NCI-H226 (cell line): ENCODE data around the gene CNDP1.
"Not testable (repeated sequence)": the region's sequence is repeated elsewhere in the genome, so short reads cannot be mapped to it uniquely, and the experiment has no call there.

ENCODE experiments used
- DNase-seq: peaks from one replicate; pipeline ENCODE4 v3.0.0-alpha.2; 2015

CNDP1 gene, protein sequence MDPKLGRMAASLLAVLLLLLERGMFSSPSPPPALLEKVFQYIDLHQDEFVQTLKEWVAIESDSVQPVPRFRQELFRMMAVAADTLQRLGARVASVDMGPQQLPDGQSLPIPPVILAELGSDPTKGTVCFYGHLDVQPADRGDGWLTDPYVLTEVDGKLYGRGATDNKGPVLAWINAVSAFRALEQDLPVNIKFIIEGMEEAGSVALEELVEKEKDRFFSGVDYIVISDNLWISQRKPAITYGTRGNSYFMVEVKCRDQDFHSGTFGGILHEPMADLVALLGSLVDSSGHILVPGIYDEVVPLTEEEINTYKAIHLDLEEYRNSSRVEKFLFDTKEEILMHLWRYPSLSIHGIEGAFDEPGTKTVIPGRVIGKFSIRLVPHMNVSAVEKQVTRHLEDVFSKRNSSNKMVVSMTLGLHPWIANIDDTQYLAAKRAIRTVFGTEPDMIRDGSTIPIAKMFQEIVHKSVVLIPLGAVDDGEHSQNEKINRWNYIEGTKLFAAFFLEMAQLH

DNA sequence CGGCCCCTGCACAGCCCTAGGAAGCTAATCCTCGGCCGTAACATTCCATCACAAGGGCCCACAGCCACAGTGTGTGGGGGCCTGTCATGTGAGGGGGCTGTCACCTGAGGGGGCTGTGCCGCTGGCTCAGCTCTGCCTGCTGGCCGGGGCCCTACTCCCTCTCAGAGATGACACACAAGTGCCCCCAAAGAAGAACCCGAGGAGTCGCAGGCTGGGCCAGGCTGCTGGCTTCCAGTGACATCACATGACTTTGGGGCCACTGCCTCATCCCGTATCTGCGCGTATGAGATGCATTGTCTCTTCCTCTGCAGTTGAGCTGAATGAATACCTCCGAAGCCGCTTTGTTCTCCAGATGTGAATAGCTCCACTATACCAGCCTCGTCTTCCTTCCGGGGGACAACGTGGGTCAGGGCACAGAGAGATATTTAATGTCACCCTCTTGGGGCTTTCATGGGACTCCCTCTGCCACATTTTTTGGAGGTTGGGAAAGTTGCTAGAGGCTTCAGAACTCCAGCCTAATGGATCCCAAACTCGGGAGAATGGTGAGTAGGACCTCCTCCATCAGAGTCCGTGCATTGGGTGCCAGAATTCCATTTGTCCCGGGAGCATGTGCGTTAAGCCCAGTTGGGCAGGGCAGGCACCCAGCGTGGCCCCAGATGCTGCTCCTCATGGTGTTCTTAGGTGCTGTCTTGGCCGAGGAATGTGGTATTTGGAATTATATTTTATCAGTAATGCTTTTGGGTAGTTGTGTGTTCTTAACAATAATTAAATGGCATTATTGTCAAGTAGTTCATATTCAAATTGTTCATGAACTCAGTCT is at the start of gene CNDP1:
Gene CNDP1, plus strand, starts transcription at position 351 of the 820 bp plus-strand sequence. Its CDS starts 168 bp downstream, at position 519.
- DNase-seq: no peak

DNA sequence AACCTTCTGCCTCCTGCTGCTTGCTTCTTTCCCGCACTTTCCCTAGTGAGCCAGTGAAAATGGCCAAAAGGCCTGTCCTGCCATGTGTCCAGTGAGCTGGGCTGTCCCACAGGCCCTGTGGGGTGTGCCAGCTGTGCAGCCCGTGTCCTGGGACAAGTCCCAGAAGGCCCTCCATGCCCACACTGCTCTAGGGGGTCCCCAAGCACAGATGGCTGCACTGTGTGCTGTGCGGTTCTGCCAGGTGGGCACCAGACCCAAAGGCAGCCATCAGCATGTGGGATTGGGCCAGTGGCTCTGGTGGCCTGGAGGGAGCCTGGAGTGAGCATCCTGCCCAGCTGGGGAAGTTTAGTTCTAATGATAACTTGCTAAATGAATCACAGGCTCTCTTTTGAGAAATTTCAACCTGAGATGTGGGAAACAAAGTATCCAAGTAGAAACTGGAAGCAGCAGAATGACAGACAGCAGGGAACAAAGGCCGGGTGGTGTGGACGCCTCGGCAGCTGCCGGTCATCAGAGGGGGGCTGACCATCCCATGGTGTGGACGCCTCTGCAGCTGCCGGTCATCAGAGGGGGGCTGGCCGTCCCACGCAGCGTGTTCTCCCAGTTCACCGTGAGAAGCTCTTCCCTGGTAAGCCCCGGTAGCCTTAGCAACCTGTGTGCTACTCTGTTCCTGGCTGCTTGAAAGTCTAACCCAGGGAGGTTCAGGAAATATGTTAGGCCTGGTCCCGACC is 48.0 kb upstream of the CNDP1 start:
- no peak for DNase-seq

DNA sequence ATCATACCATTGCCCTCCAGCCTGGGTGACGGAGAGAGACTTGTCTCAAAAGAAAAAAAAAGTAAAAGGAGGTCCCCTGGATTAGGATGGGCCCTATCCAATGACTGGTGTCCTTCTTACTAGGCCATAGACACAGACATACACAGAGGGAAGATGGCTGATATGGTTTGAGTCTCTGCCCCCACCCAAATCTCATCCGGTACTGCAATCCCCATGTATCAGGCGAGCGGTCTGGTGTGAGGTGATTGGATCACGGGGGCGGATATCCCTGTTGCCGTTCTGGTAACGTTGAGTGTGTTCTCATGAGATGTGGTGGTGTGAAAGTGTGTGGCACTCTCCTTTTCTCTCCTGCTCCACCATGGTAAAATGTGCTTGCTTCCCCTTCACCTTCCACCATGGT is 45.9 kb upstream of the CNDP1 start:
- no peak for DNase-seq

DNA sequence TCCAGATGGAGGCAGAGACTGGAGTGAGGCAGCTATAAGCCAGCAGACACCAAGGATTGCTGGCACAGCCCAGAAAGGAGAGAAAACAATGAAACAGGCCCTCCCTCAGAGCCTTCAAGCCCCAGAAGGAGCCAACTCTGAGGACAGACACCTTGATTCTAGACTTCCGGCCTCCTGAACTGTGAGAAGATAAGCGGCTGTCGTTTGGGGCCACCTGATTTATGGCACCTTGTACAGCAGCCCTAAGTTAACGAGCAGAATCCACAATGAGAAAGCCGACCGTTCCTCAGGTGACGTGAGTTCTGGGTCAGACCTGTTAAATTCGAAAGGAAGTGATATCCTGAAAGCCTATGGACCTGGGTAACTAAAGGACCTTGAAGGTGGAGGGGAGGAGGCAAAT is 45.4 kb upstream of the CNDP1 start:
- DNase-seq: no peak

DNA sequence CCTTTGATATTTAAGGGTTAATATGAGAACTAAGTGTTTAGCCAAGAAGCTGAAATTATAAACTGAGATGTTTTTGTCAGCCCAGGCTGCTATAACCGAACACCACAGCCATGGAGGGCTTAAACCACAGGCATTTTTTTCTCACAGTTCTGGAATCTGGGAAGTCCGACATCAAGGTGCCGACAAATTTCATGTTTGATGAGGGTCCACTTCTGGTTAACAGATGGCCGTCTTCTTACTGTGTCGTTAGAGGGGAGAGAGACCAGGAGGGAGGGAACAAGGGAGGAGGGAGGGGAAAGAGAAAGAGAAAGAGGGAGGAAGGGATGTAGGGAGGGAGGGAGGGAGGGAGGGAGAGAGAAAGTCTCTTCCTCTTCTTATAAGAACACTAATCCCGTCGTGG is 44.6 kb upstream of the CNDP1 start:
- DNase-seq: no peak

DNA sequence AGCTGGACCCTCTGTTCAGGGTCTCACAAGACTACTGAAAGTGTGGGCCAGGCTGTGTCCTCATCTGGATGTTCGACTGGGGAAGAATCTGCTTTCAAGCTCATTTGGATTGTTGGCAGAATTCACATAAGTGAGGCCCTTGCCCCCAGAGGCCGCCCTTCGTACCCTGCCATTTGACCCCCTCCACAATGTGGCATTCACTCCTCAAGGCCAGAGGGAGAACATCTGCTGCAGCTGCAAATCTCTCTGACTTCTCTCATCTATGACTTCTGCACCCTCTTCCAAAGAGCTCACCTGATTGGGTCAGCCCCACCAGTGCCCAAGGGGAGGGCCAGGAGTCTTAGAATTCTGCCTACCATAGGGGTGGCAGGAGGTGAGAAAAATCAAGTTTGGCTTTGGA is 42.0 kb upstream of the CNDP1 start:
- DNase-seq: no peak

DNA sequence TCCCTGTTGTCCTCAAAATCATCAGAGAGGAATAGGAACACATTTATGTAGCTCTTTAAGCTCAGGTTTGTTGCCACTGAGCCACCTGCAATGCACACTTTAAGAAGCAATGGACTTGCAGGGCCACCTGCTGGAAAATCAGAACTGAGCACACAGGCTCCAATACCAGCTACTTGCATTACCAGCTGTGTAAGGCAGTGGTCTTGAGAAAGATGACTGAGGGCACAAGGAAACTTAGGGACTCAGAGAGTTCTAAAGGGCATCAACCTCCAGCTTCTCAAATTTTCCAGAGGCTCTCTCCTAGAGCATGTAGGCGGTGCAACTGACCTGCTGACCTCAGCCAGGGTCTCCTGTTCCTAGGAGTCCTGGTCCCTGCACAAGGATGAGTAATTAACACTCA is 40.6 kb upstream of the CNDP1 start:
- DNase-seq: peak; percentile 3

DNA sequence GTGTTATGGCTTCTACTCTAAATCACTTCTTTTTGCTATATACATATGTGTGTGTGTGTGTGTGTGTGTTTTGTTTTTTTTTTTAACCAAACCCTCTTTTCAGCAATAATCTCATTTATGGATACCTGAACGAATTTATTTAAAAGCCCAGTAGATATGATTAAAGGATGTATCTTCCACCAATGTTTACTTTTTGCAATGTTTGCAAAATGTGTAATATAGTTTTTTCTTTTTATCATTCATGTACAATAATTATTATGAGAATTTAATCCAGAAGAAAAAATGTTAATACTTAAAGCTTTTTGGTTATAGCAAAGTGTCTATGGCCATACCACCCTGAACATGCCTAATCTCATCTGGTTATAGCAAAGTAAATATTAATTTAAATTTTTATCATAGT is 39.8 kb upstream of the CNDP1 start:
- DNase-seq: no peak

DNA sequence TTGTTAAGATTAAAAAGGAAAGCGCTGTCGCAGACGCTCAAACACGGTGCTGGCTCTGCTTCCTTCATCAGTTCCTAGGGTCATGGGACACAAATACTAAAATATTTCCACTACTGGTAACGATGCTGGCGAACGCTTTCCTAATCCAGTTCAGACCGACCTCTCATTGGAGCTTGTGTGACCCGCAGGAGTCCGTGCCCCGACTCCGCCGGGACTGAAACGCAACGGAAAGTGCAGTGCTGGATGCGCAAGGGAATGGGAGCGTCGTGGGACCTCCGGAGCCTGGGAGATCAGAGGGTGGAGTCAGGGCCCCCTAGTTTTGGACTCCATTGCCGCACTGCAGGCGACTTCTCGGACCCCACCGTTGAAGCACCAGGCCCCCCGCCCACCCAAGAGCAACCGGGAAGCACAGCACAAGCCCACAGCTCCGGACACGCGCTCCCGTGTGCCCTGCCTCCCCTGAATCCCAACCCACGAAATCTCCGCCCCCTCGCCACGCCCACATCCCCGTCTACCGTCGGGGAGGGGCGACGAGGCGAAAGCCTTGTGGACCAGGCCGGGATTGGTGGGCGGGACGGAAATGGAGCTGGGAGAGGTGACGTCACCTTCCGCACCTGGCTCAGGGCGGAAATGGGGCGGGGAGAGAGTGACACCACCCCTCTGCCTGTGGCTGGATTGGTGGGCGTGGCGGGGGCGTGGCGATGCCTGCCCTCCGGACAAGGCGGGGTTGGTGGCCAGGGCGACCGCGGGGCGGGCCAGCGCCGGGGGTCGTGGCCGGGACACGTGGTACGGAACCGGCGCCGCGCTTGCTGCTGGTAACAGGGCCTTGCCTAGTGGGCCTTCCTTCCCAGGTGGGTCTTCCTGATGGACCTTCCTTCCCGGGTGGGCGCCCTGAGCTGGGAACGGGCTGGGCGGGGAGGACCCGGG is 38.5 kb upstream of the CNDP1 start, which contains the start of gene CNDP2:
Gene CNDP2, plus strand, starts transcription at position 783 of the 927 bp plus-strand sequence. CDS start 3,611 bp downstream, outside the sequence.
- peak; percentile 81 for DNase-seq

DNA sequence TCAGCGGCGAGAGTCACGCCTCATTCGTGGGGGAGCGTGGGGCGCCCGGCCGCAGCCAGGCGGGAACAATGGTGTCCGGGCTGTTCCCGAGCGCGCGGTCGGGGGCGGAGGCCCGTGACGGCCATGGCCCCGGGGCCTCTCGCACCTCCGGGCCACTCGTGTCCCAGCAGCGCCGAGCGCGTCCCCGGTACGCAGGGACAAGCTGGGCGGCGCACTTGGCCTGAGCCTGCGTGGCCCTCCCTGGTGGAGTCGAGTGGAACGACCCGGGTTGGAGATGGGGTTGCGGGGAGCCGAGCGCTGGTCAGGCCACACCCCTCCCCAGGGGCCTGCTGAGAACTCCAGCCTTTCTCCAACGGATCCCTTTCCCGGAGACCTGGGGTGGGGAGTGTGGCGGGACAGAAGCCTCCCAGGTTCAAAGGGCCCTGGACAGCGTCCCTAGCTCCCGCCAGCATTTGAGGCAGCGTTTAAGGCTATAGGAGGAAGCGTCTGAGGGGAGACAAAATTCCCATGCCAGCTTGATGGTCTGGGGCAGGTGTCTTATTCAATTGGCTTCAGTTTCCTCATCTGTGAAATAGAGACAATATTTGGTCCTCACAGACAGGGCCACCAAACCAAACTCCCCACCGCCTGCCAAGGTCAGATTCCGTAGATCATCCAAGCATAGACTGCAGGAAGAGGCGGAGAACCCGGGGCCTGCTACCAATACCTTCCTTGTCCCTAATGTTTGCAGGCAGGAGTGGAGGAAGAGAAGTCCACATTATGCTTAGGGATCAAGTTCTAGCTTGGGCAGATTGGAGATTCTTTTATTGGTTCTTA is 37.6 kb upstream of the CNDP1 start:
- peak; percentile 16 for DNase-seq

DNA sequence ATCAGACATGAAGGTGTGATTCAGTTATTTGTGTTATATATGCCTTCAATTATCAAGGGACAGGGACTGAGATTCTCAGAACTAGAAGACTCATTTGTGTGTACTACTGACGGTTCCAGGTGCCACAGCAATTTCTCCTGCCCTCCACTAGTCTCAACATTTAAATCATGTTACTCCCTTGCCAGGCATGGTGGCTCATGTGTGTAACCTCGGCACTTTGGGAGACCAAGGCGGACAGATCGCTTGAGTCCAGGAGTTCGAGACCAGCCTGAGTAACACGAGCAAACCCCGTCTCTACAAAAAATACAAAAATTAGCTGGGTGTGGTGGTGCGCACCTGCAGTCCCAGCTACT is 37.0 kb upstream of the CNDP1 start:
- no peak for DNase-seq

DNA sequence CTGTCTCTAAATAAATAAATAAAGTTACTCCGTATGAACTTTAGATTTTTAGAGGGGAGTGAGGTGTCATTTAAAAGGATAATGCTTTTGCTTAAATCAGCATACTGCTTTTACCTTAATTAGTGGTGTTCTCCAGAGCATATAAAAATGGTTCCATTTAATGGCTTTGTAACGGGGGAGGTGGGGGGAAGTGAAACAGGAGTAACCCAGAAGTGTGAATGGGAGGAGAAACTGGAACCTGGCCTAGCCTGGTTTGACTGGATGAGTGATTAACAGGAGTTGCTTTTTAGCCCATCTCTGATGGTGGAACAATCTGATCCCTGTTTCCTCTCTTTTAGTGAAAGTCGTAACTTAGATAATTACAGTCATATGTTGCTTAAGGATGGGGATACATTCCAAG is 36.5 kb upstream of the CNDP1 start:
- no peak for DNase-seq

DNA sequence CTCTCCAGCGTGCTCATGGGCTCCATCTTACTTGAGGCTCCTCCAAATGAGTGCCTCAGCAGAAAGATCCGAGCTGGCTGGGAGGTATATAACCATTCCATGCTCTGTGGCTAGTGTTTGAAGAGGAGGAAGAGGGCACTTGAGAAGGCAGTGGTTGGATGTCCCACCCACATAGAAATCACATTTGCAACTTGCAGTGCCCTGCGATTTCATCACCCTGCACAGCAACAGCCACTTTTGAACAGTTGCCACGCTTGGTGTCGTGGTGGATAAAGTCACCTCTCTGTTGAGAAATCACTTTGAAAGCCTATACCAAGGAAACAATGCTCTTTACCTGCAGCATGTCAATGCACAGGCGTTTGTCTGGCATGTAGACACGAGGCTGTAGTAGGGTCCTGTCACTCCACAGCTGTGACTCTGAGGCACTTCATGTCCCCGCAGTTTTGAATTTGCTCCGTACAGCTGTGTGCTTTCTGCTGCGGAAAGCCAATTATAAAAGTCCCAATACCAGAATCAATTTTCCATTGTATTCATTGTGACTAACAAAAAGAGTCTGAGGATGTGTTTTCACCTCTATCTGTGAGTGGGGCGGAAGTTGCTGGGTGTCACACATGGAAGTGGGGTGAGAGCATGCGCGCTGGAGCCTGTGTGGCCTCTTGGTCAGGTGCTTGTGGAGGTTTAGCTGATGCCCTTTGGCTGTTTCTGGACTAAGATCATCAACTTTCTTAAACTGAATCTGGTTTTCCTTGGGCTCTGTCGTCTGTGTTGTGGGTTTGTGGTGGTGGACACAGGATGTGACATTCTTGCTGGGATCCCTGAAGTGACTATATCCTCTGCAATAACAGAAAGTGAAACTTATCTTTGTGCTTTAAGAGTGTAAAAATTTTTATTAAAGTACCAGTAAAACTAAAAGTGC is 35.3 kb upstream of the CNDP1 start:
- no peak for DNase-seq

DNA sequence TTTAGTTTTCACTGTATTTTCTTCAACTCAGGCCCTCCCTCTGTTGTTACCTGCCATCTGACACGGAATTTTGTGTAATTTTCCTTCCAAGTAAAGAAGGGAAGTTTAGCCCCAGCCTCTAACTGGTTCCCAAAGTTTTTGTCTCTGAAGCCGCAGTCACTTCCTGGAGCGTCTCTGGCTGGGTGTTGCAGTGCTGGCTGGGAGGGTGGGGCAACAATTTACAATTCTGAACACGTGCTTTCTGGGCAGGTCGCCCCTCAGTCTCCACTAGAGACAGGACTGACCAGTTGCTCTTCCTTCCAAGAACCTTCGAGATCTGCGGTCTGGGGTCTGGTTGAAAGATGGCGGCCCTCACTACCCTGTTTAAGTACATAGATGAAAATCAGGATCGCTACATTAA is 34.7 kb upstream of the CNDP1 start:
- no peak for DNase-seq

DNA sequence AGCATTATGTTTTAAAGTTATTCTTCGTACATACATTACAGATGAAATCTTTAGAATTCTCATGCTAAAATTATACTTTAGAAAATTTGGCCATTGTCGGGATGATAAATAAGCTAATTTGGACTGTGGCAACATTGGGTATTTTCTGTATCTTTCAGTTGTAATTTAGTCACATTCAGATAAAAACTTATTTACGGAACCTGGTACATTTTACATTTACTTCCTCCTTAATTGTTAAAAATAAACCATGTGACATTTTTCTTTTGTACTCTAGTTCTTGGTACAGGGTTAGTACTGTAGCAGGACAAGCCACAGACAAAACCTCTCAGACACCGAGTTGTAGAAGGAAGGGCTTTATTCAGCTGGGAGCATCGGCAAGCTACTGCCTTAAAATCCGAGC is 33.9 kb upstream of the CNDP1 start:
- no peak for DNase-seq

DNA sequence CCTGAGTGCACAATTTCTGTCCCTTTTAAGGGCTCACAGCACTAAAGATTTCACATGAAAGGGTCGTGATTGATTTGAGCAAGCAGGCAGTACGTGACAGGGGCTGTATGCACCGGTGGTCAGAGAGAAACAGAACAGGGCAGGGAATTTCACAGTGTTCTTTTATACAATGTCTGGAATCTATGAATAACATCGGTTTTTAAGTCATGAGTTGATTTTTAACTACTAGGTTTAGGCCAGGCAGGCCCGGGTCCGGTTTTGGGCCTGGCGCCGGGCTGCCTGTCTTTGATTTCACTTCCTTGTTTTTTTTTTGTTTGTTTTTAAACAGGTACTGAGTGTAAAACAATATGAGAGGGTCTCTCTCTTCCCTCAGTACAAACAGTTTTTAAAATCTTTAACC is 33.5 kb upstream of the CNDP1 start:
- DNase-seq: not testable (repeated sequence)

DNA sequence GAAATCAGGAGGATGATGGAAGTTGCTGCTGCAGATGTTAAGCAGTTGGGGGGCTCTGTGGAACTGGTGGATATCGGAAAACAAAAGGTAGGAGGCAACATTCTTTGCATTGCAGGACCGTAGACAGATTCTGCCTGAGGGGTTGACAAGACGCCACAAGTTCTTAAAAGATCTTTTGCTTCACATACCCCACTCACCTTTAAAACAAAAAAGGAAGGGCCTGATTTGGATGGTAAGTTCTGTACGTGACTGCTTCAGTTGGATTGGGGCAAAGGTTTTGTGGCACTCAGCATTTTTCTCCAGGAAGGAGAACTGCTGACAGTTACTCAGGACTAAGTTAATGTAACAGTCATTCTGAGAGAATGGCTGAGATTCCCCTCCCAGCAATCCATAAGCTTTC is 32.9 kb upstream of the CNDP1 start:
- no peak for DNase-seq

DNA sequence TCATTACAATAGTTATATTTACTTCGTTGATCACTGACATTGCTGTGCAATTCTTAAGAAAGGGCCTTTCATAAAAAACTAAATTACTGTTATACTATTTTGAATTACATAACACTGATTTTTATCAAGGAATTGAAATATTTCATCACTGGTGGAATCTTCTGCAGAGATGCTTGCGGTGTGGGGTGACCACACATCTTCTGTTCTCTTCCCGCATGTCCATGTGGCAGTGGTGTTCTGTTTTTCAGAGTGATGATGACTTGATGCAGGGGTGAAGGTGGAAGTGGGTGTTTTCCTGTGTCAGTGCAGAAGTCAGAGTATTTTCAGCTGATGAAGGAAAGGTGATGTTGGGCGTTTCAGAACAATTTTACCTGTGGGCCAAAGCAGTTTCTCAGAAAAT is 31.2 kb upstream of the CNDP1 start:
- no peak for DNase-seq

DNA sequence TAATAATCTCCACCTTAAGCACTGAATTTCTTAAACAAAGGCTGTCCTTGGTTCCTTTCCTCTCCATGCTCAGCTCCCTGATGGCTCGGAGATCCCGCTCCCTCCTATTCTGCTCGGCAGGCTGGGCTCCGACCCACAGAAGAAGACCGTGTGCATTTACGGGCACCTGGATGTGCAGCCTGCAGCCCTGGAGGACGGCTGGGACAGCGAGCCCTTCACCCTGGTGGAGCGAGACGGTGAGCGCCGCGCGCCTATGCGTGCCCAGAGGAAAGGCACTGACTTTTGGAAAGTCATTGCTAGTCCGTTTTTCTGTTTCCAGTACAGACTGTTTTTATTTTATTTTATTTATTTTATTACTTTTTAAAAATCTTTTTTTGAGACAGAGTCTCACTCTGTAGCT is 28.5 kb upstream of the CNDP1 start:
- no peak for DNase-seq

DNA sequence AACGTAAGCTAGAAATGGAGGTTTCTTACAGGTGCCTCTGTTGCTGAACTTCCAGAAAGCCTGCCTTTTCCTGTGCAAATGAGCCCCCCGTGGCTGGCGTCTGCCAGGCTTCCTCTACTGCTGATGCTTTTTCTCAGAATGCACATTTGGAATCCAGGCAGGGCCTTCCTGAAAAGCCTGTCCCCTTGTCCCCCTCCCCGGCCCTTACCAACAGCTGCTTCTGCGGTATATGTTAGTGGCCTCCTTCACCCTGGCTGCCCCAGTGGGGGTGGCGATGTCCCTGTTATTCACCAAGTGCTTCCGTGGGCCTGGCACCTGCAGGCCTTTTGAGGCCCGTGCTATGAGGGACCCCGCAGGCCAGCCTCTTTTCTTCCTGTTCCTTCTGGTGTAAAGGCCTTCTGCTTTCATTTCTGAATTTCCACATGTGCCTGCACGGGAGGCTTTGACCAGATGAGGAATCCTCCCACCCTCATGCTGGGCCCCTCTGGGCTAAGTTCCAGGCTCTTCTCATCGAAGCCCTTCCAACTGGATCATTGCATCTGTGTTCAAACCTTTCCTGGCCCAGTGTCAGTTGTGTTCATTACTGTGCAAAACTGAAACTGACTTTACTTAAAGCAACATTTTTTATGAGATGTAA is 27.7 kb upstream of the CNDP1 start:
- no peak for DNase-seq
